Measurements from ENCODE around the gene TSPAN5.

Gene TSPAN5

GRCh38 chr4:98514741-98515469 lies 143.5 kb downstream of the TSPAN5 start:
- no peak for DNase-seq

DNA sequence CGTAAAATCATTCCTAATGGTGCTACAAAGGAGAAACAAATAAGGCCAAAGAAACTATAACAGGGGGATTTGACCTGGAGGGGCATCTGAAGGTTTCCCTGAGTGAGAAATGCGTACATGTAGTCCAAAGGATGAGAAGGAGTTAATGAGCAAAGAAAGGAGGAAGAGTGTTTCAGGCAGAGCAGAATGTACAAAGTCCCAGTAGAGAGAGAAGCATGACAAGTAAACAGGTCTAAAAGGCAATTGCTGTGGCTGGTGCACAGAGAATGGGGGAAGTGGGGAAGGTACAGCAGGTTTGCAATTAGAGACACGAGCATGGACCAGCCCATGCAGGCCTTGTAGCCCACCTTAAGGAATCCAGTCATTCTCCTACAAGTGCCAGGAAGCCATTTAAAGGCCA lies 145.5 kb downstream of the TSPAN5 start:
- no peak for DNase-seq

DNA sequence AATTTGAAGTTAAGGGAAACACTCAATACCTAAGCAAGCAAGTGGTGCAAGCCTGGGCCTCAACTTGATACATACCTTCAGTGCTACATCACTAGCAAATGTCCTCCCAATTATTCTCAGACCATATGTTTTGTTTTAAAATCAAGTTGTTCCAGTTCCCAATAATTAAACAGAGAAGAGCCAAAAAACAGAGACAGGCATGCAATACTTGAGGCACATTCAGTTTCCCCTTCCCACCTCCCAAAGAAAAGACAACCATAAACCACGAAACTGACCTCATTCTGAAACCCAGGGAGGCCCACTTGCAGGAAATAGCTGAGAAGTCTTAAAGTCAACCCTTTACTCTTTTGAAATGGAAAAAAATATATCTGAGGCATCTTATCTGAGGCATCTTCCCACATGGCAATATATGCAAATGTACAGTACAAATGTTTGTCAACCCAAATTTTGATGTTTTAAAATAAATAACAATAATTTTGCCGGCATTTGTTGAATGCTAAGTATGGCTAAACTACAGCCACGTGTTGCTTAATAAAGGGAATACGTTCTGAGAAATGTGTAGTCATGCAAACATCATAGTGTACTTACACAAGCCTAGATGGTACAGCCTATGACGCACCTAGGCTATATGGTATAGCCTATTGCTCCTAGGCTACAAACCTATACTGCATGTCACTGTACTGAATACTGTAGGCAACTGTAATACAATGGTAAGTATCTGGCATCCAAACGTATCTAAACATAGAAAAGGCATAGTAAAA lies 147.5 kb downstream of the TSPAN5 start:
- DNase-seq = peak; percentile 51

DNA sequence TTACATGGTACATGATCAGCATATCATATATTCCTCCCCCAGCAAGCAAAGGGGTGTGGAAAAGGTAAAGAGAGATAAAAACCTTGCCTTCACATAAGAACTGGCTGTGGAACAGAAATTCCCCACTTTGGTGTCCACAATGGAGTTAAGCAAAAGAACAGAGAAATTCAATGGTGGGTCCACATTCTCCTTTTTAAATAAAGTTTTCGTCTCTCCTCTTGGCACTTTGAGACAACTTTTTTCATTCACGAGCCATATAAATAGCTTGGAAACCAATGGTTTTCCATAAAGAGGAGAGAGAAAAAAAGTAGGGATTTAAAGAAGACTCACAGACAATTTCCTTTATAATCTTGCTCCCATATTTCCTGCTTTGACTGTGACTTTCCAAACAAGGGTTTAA lies 148.1 kb downstream of the TSPAN5 start:
- DNase-seq = no peak

DNA sequence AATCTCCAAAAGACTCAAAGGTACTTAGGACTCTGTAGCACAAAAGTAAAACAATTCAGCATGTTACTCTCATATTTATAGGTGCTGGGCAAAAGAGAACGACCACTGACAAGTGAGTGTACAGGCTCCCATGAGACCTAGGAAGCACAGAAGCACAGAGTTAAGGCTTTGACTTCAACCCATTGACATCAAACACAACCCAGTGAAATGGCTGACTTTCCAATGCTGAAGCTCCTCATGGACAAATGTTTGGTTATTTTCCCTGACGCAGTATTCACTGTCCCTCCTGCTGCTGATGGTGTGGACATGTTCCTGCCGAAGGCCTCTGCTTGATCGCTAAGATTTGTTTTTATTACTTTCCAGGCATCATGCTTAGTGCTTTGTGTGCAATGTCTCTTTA lies 148.7 kb downstream of the TSPAN5 start:
- no peak for DNase-seq

GRCh38 chr4:98508829-98509598 lies 149.4 kb downstream of the TSPAN5 start:
- DNase-seq = no peak

- no peak for DNase-seq
Measured at GRCh38 chr4:98508248-98508647, 150.2 kb downstream of the TSPAN5 start.

DNA sequence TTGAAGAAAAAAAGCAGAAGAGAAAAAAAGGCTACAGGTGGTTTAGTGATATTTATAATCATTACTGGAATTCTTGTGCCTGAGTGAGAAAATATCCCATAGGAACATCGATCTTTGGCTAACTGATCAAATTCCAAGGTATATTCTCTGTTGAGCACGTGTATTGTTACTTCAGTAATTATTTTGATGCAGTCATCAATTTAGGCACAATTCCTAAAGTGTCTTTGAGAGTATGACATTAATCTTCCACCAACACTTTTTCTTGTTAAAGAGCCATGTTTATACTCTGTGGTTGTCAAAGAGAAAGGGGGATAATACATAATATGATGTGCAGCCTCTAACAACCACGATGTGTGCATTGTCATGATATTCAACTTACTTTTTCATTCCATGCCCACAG lies 151.1 kb downstream of the TSPAN5 start:
- no peak for DNase-seq

DNA sequence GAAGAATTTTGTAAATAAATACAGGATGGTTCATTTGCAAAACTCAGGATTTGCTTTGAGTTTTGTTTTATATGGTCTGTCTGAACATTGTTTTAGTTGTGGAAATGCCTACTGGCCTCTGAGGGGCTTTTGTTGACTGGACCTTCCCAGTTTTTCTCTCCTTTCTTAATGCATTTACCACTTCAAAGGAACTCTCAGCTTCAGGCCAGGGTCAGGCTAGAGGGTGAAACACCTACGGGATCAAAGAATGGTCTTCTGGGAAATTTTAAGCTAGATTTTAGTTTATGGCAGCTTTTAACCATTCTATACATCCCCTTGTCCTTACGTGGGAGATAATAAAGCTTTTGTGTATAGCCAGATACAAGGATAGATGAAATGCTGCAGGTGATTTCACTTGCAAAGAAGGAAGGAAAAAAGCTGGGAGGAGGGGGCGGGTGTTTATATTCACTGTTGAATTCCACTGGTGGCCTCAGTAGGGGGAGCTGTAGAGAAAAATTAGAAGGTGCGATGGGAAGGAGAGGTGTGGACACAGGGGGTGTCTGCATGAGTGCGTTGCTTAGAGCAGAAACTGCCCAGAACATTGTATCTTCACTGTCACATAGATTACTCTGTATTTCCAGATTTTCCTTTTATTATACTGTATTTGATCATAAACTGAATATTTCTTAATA lies 151.8 kb downstream of the TSPAN5 start:
- DNase-seq = no peak

- DNase-seq = no peak
Measured at GRCh38 chr4:98505992-98506391, 152.4 kb downstream of the TSPAN5 start.

DNA sequence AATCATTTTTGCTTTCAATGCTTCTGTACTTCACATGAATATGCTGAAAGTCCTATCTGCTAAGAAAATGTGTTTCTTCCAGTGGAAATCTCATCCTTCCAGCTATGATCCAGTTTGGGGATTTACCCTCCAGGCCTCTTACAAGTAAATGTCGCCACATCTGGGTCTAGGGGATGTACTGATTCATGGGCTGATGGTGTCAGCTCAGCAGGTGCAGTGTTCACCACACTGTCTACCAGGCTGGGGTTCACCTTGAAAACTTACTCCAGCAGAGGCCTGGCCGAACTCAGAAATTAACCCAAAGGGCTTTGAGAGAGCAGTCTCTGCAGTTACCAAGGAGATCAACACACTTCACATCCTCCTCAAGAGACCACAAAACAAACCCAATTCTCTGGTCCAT lies 154.3 kb downstream of the TSPAN5 start:
- no peak for DNase-seq

- no peak for DNase-seq
Measured at GRCh38 chr4:98503676-98504075, 154.7 kb downstream of the TSPAN5 start.

DNA sequence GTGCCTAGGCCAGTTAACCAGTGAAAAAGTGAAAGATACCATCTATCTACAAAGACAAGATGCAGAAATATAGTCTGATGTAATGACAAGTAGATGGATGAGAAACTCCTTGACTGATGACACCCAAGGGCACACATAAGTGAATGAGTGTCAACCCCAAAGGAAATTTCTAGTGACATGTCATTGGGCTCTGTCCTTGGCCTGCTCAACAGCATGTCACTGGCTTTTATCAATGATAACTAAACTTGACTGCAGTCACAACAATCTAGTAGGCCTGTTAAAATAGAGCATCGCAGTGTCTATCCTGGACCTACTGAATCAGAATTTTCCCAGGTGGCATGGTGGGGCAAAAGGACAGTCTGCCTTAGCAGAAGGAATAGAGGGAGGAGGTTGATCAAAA lies 155.8 kb downstream of the TSPAN5 start:
- no peak for DNase-seq

DNA sequence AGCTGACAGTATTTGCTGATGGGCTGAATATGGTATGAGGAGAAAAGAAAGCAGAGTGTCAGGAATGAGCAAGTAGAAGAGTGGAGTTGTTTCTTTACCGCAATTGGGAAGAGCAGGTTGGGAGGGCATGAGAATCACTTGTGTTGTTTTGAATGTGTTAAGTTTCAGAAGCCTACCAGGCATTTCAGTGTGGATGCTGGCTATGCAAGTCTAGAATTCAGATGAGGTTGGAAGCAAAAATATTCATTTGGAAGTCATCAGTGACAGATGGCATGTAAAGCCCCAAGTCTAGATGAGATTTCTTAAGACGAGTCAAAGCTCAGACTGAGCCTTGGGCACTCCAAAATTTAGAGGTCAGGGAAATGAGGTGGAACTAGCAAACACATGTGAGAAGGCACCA lies 156.4 kb downstream of the TSPAN5 start:
- no peak for DNase-seq

GRCh38 chr4:98501383-98501782 lies 157.0 kb downstream of the TSPAN5 start:
- peak; percentile 35 for DNase-seq

- DNase-seq = no peak
Measured at GRCh38 chr4:98498774-98499173, 159.6 kb downstream of the TSPAN5 start.

GRCh38 chr4:98496152-98496845 lies 162.1 kb downstream of the TSPAN5 start:
- no peak for DNase-seq

- no peak for DNase-seq
Measured at GRCh38 chr4:98493296-98493695, 165.1 kb downstream of the TSPAN5 start.

DNA sequence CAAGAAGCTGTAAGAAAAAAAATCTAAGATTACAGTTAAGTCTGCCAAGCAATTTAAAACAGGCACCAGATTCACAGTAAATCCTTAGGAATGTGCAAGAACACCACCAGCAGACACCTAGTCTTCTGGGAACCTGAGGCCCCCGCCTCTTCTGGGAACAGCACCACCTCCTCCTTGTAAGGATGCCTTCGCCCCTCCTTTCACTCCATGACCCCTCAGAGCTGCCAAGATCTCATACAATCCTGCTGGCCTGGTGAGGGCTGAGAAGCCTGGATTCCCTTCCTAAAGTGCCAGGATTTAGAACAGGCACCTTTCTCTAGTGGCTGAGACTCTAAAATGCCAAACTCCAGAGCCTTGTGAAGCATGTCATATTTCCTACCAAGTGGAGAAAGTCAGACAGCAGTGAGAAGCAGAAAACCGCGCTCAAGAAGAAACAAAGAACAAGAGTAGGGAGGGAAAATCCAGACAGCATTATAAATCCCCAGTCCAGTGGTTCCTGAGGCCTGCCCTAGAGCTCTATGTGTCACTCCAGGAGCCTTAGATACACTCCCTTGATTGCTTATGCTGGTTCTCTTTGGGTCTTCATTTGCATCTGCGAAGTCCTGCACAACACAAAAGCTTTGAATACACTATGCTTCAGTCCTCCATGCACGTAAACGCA lies 166.4 kb downstream of the TSPAN5 start:
- no peak for DNase-seq

GRCh38 chr4:98490251-98490650 lies 168.2 kb downstream of the TSPAN5 start:
- DNase-seq = no peak

DNA sequence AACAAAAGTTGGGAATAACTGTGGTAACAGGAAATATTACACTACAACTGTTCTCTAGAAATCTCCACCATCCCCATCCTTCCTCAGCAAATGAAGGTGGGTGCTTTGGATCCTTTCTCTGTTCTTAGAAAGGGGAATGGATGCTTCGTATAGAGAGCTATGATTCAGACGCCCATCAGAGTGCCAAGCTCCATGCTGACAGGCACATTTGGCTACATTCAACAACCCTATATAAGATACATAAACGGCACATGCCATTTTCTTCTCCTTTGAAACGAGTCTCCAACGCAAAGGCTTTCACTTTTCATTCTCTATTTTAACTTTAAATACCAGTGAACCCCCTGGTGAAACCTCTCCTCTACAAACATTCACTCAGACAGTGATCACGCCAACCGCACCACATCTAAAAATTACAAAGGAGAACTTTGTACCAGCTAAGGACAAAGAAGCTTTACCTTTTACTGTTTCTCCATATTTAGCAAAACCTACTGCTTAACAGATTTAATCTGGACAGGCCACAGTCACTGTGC lies 172.5 kb downstream of the TSPAN5 start:
- DNase-seq = no peak

DNA sequence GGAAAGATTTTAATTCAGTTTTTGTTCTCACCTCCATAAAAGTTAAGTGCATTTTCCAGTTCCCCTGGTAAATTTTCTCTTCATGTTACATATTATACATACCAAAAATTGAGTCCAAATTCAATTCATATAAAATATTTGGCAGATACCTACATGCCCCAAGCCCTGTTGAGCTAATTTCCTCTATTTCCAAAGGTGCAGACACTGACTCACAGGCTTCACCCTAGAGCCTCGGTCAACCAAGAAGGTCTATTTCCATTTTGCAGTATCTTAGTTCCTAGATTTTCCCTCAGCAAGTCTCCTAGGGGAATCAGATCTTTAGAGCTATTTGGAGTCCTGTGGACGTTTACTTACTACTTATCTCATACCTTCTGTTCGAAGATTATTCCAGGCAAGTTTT lies 174.4 kb downstream of the TSPAN5 start:
- DNase-seq = no peak

Data from HCEC 1CT (cell line).